ENCODE data around the gene CLN5. TPM values are rescaled to one million over a fixed set of nuclear protein-coding genes. Genes with fewer than 3 reads are reported as not detected.

The CLN5 gene
- total and polyA plus RNA-seq, 2 of the 4 experiments (the other 2 are of a cell fraction) = 11.3 to 15.1 TPM

DNA sequence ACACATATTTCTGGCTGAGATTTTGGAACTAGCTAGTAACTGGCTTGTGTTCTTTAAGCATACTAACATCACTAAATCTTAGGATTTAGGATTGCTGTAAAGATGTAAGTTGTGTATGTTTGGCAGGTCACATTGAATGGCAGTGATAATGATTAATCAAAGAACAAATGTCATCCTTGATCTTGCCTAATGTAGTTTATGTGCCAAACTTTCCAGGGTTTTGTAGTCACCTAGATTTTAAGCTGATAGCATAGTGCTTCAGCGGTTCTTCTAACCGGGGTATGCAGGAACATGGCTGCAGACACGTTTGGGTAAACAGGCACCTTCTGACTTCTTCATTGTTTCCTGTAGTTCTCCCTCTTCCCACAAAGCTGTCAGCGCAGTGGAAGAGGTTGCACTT is 9.7 kb downstream of the CLN5 start:
- no peaks in the 10 kb centered on the region for H3K4me1 ChIP-seq (ENCODE audit: control insufficient read depth, insufficient read depth, low read length)
- H3K56ac ChIP-seq (ENCODE audit: extremely low read depth, insufficient read depth, low read length) = no peak overlapping the region
- no peak overlapping the region for H3K23ac ChIP-seq (ENCODE audit: low read depth, low read length)
- H3K18ac ChIP-seq (ENCODE audit: low read depth, low read length) = no peak overlapping the region
- no peak overlapping the region for H2BK20ac ChIP-seq (ENCODE audit: low read depth, low read length)
- H2AK5ac ChIP-seq (ENCODE audit: low read depth, low read length) = no peak overlapping the region
- intact Hi-C loops (cut with micrococcal nuclease) (no loop called here), dilution Hi-C loops (cut with HindIII; ENCODE audit: low sequenced_read_pairs, unreplicated experiment) (no loop called here), in situ Hi-C loops (cut with MboI; ENCODE audit: low sequenced_read_pairs) (no loop called here)
- DNase-seq (no peak), ATAC-seq (ENCODE audit: low read depth) (no peak)
- peaks cover 3% of the 10 kb centered on the region; the same call in 1 of the 2 replicates for H4K20me1 ChIP-seq (ENCODE audit: insufficient read depth, low read length)
- no peak overlapping the region for H2BK5ac ChIP-seq (ENCODE audit: low read depth, low read length, poor library complexity, severe bottlenecking)
- no peak overlapping the region for H3K9ac ChIP-seq (ENCODE audit: low read depth, low read length)
- H3K4ac ChIP-seq (ENCODE audit: low read depth, low read length) = no peak overlapping the region
- POLR2A ChIA-PET (ENCODE audit: unreplicated experiment) = no interaction called here
- H2AFZ ChIP-seq (replicated peaks; ENCODE audit: low read length, poor library complexity) = no peak overlapping the region
- no peak overlapping the region for H2BK120ac ChIP-seq (ENCODE audit: low read depth, low read length)
- H3K27me3 ChIP-seq (ENCODE audit: control insufficient read depth, insufficient read depth, low read length) = no peaks in the 10 kb centered on the region
- H2BK15ac ChIP-seq (ENCODE audit: low read depth, low read length) = no peak overlapping the region
- TSS peak; percentile 55 for BruUV-seq (replicated peaks)
- no peak overlapping the region for H4K5ac ChIP-seq (ENCODE audit: low read depth, low read length)
- CTCF ChIA-PET = interaction anchor here (0.7 to 2.7 kb wide), 4 partner anchors 9 to 616 kb away, joined by 3 to 15 read pairs (median 4); no protein-coding TSS in a partner anchor
- H3K9me3 ChIP-seq (ENCODE audit: control insufficient read depth, insufficient read depth, low read length) = no peaks in the 10 kb centered on the region
- 95% methylated on average over 3 of the region's 4 CpGs; no CpG with 5 or more reads in 1 of the 2 experiments for WGBS, 2 experiments (ENCODE audit: extremely low coverage in 2 of 2, insufficient read length in 1 of 2)
- no peak overlapping the region for H2AK9ac ChIP-seq (replicated peaks; ENCODE audit: low read depth, low read length, poor library complexity)
- H3K36me3 ChIP-seq (ENCODE audit: control insufficient read depth, insufficient read depth, low read length) = peaks cover 18% of the 10 kb centered on the region
- H4K8ac ChIP-seq (ENCODE audit: low read depth in 2 of 2, low read length in 2 of 2) = no peak overlapping the region
- no peak overlapping the region for H3K4me2 ChIP-seq (ENCODE audit: low read depth, low read length)
- H3K14ac ChIP-seq (replicated peaks; ENCODE audit: low read depth, low read length) = no peak overlapping the region
- H3K4me3 ChIP-seq (ENCODE audit: insufficient read depth, low read depth, low read length) = no peak overlapping the region
- TF ChIP-seq CHD1 (IDR thresholded peaks at IDR 0.05; ENCODE audit: low read depth, low read length) (no peak), ELK1 (IDR thresholded peaks at IDR 0.05; ENCODE audit: borderline replicate concordance, low read depth, low read length) (no peak), RAD21 (IDR thresholded peaks at IDR 0.05; ENCODE audit: low read length) (no peak), RFX5 (IDR thresholded peaks at IDR 0.05; ENCODE audit: low read depth, low read length) (no peak), MAFK (IDR thresholded peaks at IDR 0.05; ENCODE audit: low read depth, low read length) (no peak), RCOR1 (IDR thresholded peaks at IDR 0.05; ENCODE audit: insufficient replicate concordance, low read length) (no peak), CEBPB (IDR thresholded peaks at IDR 0.05; ENCODE audit: low read depth, low read length) (no peak), NFE2L2 (IDR thresholded peaks at IDR 0.05; ENCODE audit: low read depth, low read length) (no peak), POLR2A (IDR thresholded peaks at IDR 0.05; ENCODE audit: low read depth, low read length) (no peak), MXI1 (IDR thresholded peaks at IDR 0.05; ENCODE audit: borderline replicate concordance, low read depth, low read length) (no peak), BHLHE40 (IDR thresholded peaks at IDR 0.05; ENCODE audit: low read depth, low read length) (no peak), MAZ (IDR thresholded peaks at IDR 0.05; ENCODE audit: borderline replicate concordance, low read depth, low read length) (no peak), SMC3 (IDR thresholded peaks at IDR 0.05; ENCODE audit: low read depth, low read length) (no peak), FOS (IDR thresholded peaks at IDR 0.05; ENCODE audit: low read depth, low read length) (no peak)
- TF ChIP-seq, protein P1, sequence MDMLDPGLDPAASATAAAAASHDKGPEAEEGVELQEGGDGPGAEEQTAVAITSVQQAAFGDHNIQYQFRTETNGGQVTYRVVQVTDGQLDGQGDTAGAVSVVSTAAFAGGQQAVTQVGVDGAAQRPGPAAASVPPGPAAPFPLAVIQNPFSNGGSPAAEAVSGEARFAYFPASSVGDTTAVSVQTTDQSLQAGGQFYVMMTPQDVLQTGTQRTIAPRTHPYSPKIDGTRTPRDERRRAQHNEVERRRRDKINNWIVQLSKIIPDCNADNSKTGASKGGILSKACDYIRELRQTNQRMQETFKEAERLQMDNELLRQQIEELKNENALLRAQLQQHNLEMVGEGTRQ (IDR thresholded peaks at IDR 0.05; ENCODE audit: low read depth, low read length) = no peak
- TF ChIP-seq, protein P2, sequence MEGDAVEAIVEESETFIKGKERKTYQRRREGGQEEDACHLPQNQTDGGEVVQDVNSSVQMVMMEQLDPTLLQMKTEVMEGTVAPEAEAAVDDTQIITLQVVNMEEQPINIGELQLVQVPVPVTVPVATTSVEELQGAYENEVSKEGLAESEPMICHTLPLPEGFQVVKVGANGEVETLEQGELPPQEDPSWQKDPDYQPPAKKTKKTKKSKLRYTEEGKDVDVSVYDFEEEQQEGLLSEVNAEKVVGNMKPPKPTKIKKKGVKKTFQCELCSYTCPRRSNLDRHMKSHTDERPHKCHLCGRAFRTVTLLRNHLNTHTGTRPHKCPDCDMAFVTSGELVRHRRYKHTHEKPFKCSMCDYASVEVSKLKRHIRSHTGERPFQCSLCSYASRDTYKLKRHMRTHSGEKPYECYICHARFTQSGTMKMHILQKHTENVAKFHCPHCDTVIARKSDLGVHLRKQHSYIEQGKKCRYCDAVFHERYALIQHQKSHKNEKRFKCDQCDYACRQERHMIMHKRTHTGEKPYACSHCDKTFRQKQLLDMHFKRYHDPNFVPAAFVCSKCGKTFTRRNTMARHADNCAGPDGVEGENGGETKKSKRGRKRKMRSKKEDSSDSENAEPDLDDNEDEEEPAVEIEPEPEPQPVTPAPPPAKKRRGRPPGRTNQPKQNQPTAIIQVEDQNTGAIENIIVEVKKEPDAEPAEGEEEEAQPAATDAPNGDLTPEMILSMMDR (conservative IDR thresholded peaks at IDR 0.05; ENCODE audit: low read depth, low read length) = no peak
- peaks cover 3% of the 10 kb centered on the region; the same call in 1 of the 2 replicates for H3K9me1 ChIP-seq (ENCODE audit: insufficient read depth, low read length)
- no peak overlapping the region for H3K27ac ChIP-seq (ENCODE audit: insufficient read depth, low read length)
- no peak overlapping the region for H4K91ac ChIP-seq (ENCODE audit: insufficient read depth, low read depth, low read length)
- peaks cover 8 to 18% of the 10 kb centered on the region in 2 experiments; a peak in 3 of 4 replicates for H3K79me1 ChIP-seq (ENCODE audit: low read depth in 1 of 2, low read length in 2 of 2)
